Upper lobe of right lung (tissue), 1 donor: ENCODE results near the gene GPR132. TPM values are rescaled to one million over a fixed set of nuclear protein-coding genes. Genes with fewer than 3 reads are reported as not detected.

Source experiments
- ATAC-seq: fragments of 200-7000 bp; cut with Tn5 transposase; one replicate; pipeline ENCODE4 v1.9.1; 2020; ENCODE audit warnings: mild to moderate bottlenecking, moderate library complexity
- DNase-seq: peaks from one replicate; pipeline ENCODE4 v3.0.0-alpha.2; 2020
- H3K27ac ChIP-seq: fragments of 200-600 bp; one replicate; pipeline ENCODE4 v1.8.0; 2022
- H3K27me3 ChIP-seq: fragments of 200-600 bp; one replicate; pipeline ENCODE4 v1.8.0; 2022; ENCODE audit warnings: mild to moderate bottlenecking
- H3K36me3 ChIP-seq: fragments of 200-600 bp; one replicate; pipeline ENCODE4 v1.8.0; 2022
- H3K4me1 ChIP-seq: fragments of 200-600 bp; one replicate; pipeline ENCODE4 v1.8.0; 2022
- H3K4me3 ChIP-seq: fragments of 200-600 bp; one replicate; pipeline ENCODE4 v1.8.0; 2022; ENCODE audit warnings: mild to moderate bottlenecking
- H3K9me3 ChIP-seq: fragments of 200-600 bp; one replicate; pipeline ENCODE4 v1.8.0; 2022
- intact Hi-C: fragments of 100-400 bp; cut with DNase I; formaldehyde crosslinking; loops from one replicate; pipeline ENCODE4 v1.11.0; 2022
- total RNA-seq: library from RNA; stranded (reverse); fragmentation: NEBNext Ultra II Directional; extraction: Animal tissue kit (Norgen Biotek cat#: 25700); gene quantifications from one replicate; pipeline ENCODE4 v1.2.1, GENCODE V29; 2021
- TF ChIP-seq, protein P1 (sequence below): fragments of 200-600 bp; IDR thresholded peaks from one replicate; pipeline ENCODE4 v1.8.0; 2022; ENCODE audit warnings: antibody characterized with exemption
- donor health status: DM: no; HTN: yes; CAD: no; lungs with severe emphysema.

GPR132 gene
- total RNA-seq, 1 donor from 2014 or later: 6.7 TPM

DNA sequence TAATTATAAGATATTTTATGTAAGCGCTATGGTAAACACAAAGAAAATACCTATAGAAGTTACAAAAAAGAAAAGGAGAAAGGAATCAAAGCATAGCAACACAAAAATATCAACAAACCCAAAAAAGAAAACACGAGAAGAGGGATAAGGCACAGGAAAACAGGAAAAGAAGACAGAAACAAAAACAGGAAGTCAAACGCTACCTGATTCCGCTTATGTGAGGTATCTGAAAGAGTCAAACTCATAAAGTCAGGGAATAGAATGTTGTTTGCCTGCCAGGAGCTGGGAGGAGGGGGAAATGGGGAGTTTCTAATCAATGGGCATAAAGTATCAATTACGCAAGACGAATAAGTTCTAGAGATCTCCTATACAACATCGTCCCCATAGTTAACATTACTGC lies 39.9 kb upstream of the GPR132 start:
- no peak for ATAC-seq
- H3K9me3 ChIP-seq: no peaks in the 10 kb centered on the region
- TF ChIP-seq, protein P1, sequence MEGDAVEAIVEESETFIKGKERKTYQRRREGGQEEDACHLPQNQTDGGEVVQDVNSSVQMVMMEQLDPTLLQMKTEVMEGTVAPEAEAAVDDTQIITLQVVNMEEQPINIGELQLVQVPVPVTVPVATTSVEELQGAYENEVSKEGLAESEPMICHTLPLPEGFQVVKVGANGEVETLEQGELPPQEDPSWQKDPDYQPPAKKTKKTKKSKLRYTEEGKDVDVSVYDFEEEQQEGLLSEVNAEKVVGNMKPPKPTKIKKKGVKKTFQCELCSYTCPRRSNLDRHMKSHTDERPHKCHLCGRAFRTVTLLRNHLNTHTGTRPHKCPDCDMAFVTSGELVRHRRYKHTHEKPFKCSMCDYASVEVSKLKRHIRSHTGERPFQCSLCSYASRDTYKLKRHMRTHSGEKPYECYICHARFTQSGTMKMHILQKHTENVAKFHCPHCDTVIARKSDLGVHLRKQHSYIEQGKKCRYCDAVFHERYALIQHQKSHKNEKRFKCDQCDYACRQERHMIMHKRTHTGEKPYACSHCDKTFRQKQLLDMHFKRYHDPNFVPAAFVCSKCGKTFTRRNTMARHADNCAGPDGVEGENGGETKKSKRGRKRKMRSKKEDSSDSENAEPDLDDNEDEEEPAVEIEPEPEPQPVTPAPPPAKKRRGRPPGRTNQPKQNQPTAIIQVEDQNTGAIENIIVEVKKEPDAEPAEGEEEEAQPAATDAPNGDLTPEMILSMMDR: no peak

DNA sequence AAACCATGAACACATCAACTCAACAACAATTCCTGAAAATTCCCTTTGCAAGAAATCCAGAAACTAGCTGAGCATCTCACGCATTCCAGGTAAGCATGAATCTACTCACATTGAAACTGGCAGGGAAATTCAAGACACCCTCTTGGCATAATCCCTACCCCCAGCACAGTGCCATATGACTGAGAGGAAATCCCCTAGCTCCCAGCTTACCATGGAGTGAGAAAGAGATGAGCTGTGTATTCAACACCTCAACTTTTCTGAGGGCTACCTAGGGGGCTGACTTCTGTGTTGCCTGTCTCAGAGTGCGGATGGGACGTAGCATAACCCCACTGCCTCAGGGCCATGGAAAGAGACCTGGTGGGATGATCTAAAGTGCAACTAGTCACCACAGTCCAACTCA lies 37.7 kb upstream of the GPR132 start:
- Histone ChIP-seq H3K27me3 (peaks cover 16% of the 10 kb centered on the region), H3K36me3 (no peaks in the 10 kb centered on the region), H3K27ac (no peak overlapping the region), H3K4me1 (no peaks in the 10 kb centered on the region), H3K9me3 (no peaks in the 10 kb centered on the region), H3K4me3 (no peak overlapping the region)
- DNase-seq (no peak), ATAC-seq (no peak)
- intact Hi-C loops: no loop called here
- TF ChIP-seq, protein P1: no peak

More for the DNA sequence above, 39.9 kb upstream of the GPR132 start:
- Histone ChIP-seq H3K4me3 (no peak overlapping the region), H3K36me3 (no peaks in the 10 kb centered on the region), H3K27me3 (peaks cover 16% of the 10 kb centered on the region), H3K27ac (no peak overlapping the region), H3K4me1 (no peaks in the 10 kb centered on the region)
- intact Hi-C loops: no loop called here
- DNase-seq: no peak

DNA sequence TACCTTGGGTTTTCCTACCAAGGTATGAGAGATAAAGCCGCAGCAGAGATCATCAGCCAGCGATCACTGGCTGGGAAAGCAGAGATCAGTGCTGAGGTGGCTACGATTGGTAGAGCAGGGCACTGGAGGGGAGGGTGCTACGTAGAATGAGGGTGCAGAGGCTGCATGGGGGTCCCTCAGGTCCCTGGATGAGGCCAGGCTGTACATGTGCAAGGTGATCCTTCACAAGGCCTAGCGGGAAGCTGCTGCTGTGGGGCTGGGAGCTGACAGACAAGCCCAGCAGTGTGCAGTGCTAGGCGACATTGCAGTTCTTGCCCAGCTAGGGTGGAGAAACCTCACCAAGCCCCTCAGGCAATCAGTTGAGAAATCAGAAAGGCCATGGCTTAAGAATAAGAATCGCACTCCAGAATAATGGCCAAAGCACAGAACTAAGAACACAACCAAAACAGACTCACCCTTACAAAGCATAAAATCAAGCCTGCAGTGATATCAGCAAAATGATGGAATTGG lies 37.2 kb upstream of the GPR132 start:
- Histone ChIP-seq H3K4me3 (no peak overlapping the region), H3K9me3 (no peaks in the 10 kb centered on the region), H3K36me3 (no peaks in the 10 kb centered on the region), H3K27me3 (peaks cover 16% of the 10 kb centered on the region), H3K27ac (no peak overlapping the region), H3K4me1 (no peaks in the 10 kb centered on the region)
- TF ChIP-seq, protein P1: no peak
- intact Hi-C loops: no loop called here
- ATAC-seq (no peak), DNase-seq (no peak)

DNA sequence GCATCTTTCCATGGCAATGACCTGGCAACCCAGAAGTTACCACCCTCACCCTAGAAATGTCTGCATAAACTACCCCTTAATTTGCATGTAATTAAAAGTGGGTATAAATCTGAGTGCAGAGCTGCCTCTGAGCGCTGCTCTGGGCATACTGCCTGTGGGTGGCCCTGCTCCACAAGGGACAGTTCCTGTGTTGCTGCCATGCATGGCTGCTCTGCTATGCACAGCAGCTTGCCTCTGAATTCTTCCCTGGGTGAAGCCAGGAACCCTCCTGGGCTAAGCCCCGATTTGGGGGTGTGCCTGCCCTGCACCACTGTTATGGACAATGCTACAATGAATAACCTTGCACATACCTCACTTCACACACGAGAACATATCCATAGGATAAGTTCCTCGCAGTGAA lies 35.7 kb upstream of the GPR132 start:
- intact Hi-C loops: no loop called here
- Histone ChIP-seq H3K9me3 (no peaks in the 10 kb centered on the region), H3K36me3 (no peaks in the 10 kb centered on the region), H3K4me3 (no peak overlapping the region), H3K27ac (no peak overlapping the region), H3K27me3 (peaks cover 16% of the 10 kb centered on the region), H3K4me1 (no peaks in the 10 kb centered on the region)
- ATAC-seq (no peak), DNase-seq (no peak)
- TF ChIP-seq, protein P1: no peak

DNA sequence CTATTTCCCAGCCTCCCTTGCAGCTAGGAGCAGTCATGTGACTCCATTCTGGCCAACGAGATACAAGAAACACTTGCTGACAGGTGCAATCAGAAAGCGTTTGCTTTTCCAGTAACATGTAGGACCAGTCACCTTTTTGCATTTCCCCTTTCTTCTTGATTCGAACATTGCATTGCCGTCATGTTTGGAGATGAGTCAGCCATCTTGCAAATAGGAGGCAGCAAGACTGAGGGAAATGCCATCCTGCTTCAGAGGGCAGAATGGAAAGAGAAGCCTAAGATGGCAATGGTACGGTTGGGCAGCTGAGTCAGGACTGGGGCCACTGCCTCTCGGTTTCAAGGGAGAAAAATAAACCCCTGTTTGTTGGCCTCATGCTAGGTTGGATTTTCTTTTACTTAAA lies 34.5 kb upstream of the GPR132 start:
- intact Hi-C loops: loop anchor here (10.0 kb wide), 1 partner anchor 255 kb away; no protein-coding TSS in a partner anchor
- no peaks in the 10 kb centered on the region for H3K4me1 ChIP-seq
- TF ChIP-seq, protein P1: no peak
- DNase-seq (no peak), ATAC-seq (no peak)
- H3K9me3 ChIP-seq: no peaks in the 10 kb centered on the region
- H3K4me3 ChIP-seq: no peak overlapping the region
- peaks cover 8% of the 10 kb centered on the region for H3K27me3 ChIP-seq
- H3K27ac ChIP-seq: no peak overlapping the region
- H3K36me3 ChIP-seq: no peaks in the 10 kb centered on the region

DNA sequence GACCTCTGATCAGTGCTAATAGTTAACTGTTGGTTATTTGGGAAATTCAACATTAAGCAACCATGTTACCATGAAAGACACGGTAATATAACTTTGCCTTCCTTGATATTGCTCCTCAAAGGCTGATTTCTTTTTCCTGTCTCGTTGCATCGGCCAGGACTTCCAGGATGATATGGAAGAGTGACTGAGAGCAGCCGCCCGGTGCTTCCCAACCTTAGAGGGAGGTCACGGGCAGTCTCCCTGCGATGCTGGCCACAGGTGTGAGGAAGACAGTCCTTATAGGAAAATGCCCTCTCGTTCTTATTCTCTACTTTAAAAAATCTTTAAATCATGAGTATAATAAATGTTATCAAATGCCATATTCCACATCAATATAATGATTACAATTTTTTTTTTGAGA lies 33.1 kb upstream of the GPR132 start:
- no peak for DNase-seq
- Histone ChIP-seq H3K27ac (no peak overlapping the region), H3K36me3 (no peaks in the 10 kb centered on the region), H3K9me3 (no peaks in the 10 kb centered on the region), H3K4me3 (no peak overlapping the region), H3K27me3 (peaks cover 4% of the 10 kb centered on the region), H3K4me1 (peaks cover 5% of the 10 kb centered on the region)
- TF ChIP-seq, protein P1: no peak
- intact Hi-C loops: loop anchor here (10.0 kb wide), 1 partner anchor 256 kb away; no protein-coding TSS in a partner anchor
- ATAC-seq: no peak
